A549 treated with GW870086 at 1 μM for 4 hours (cell line): ENCODE results near the gene MT1H. TPM values are rescaled to one million over a fixed set of nuclear protein-coding genes. Genes with fewer than 3 reads are reported as not detected.

ENCODE experiments used
- total RNA-seq: library from RNA; stranded (reverse); fragments of 200-300 nt; extraction: Qiagen RNA extraction; gene quantifications from 5 replicates; pipeline ENCODE4 v1.2.3, GENCODE V29; 2022; ENCODE audit warnings: low read depth

The MT1H gene
- not detected in 5 replicates for total RNA-seq

DNA sequence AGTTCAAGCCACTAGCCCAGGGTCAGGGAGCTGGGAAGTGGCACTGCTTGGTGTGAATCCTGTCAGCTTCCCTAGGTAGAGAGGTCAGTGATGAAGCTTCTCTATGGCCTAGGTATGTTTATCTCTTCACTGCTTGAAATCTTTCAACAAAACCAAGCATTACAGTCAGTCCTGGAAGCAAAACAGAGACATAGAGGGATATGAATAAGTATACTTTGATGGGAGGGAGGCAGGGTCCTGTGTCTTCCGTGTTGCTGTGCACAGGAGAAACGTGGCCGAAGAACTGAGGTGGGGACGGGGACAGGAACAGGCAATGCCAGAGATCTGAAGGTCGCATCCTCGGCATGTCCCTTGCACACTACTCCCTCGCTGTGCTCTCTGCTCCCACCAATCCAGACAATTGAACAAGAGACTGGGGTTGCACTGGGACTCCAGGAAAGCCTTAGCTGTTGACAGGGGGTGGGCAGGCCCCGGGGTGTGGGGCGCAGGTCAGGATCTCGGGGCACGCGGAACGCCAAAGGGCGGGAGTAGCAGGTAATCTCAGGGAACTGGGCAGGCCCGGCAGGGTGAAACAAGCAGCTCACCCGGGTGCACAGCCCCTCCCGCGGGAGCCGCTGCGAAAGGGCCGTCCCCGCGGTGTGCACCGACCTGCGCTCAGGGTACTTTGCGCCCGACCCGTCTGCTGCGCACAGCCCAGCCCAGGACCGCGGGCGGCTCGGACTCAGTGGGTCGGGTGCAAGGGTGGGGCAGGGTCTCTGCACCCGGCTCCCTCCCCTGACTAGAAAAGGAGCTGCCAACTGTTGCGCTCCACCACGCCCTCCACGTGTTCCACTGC lies at the start of gene MT1H:
TSS of gene MT1H (plus strand) at position 810 of the 835 bp plus-strand sequence. CDS start 71 bp downstream, outside the sequence.

DNA sequence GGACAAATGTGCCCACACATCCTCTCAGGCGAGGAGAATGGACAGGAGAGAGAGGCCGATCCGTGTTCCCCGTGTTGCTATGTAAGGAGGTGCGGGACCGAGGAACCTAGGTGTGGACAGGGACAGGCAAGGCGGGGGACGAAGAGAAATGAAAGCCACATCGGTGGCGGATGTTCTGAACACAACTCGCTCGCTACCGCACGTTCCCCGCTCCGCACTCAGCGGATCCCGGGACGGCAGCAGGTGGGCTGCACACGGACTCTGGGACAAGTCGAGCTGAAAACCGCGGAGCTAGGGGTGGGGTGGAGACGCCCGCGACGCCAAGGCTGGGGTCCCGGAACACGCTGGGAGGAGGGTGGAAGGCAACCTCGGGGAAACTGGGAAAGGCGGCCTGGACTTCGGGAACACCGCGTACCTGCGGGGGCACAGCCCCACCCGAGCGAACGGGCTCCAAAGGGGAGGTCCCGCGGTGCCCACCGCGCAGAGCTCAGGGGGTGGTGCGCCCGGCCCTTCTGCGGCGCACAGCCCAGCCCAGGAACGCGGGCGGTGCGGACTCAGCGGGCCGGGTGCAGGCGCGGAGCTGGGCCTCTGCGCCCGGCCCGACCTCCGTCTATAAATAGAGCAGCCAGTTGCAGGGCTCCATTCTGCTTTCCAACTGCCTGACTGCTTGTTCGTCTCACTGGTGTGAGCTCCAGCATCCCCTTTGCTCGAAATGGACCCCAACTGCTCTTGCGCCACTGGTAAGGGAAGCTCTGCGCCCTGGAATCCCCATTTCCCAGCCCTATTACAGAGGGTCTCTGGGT lies 44.3 kb upstream of the MT1H start, which contains the start of gene MT1E:
TSS of gene MT1E (plus strand) at position 642 of the 803 bp plus-strand sequence. CDS start at position 713, 71 bp downstream.

DNA sequence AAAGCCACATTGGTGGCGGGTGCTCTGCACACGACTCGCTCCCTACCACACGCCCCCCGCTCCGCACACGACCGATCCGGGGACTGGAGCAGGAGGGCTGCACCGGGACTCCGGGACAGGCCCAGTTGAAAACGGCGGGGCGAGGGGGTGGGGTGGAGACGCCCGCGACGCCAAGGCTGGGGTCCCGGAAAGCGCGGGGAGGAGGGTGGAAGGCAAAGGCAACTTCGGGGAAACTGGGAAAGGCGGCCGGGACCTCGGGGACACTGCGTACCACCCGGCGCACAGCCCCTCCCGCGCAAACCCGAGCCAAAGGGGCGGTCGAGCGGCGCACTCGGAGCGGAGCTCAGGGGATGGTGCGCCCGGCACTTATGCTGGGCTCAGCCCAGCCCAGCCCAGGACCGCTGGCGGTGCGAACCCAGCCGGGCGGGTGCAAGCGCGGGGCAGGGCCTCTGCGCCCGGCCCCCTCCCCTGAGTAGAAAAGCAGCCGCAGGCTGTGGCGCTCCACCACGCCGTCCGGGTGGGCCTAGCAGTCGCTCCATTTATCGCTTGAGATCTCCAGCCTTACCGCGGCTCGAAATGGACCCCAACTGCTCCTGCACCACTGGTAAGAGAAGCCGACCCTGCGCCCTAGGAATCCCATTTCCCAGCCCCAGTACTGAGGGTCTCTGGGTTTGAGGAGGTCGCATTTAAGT lies 37.3 kb upstream of the MT1H start, which contains the start of gene MT1M:
TSS of gene MT1M (plus strand) at position 504 of the 692 bp plus-strand sequence. CDS start at position 577, 73 bp downstream.

DNA sequence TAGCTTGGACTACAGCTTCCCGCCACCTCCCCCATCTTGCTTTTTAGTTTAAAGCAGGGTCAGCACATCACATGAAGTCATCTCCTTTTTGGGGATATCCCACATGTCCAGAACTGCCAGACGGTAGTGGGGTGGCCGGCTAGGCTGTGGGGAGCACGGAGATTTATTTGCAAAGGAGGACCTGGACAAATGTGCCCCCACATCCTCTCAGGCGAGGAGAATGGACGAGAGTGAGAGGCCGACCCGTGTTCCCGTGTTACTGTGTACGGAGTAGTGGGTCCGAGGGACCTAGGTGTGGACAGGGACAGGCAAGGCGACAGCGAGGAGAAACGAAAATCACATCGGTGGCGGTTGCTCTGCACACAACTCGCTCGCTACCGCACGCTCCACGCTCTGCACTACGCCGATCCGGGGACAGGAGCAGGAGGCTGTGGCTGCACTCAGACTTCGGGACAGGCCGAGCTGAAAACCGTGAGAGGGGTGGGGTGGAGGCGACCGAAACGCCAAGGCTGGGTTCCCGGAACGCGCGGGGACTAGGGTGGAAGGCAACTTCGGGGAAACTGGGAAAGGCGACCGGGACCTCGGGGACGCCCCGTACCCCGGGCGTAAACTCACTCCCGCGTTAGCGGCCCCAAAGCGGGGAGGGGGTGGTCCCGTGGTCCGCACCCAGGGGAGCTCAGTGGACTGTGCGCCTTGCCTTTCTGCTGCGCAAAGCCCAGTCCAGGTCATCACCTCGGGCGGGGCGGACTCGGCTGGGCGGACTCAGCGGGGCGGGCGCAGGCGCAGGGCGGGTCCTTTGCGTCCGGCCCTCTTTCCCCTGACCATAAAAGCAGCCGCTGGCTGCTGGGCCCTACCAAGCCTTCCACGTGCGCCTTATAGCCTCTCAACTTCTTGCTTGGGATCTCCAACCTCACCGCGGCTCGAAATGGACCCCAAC lies 31.5 kb upstream of the MT1H start, which contains the start of gene MT1A:
TSS of gene MT1A (plus strand) at position 853 of the 937 bp plus-strand sequence. CDS start at position 926, 73 bp downstream.

DNA sequence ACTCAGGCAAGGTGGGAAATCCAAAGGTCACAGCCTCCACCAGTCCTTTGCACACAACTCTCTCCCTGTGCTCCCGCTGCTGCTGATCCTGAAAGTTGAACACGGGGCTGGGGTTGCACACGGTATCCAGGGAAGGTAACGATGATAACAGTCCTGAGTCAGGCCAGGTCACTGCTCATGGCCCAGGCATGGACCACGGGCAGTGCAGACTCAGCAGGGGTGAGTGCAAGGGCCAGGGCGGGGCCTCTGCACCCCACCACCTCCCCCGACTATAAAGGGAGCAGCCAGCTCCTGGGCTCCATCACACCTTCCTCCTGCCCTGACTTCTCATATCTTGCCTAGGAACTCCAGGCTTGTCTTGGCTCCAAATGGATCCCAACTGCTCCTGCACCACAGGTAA lies 18.0 kb upstream of the MT1H start, which contains the start of gene MT1B:
TSS of gene MT1B (plus strand) at position 301 of the 400 bp plus-strand sequence. CDS start at position 369, 68 bp downstream.

DNA sequence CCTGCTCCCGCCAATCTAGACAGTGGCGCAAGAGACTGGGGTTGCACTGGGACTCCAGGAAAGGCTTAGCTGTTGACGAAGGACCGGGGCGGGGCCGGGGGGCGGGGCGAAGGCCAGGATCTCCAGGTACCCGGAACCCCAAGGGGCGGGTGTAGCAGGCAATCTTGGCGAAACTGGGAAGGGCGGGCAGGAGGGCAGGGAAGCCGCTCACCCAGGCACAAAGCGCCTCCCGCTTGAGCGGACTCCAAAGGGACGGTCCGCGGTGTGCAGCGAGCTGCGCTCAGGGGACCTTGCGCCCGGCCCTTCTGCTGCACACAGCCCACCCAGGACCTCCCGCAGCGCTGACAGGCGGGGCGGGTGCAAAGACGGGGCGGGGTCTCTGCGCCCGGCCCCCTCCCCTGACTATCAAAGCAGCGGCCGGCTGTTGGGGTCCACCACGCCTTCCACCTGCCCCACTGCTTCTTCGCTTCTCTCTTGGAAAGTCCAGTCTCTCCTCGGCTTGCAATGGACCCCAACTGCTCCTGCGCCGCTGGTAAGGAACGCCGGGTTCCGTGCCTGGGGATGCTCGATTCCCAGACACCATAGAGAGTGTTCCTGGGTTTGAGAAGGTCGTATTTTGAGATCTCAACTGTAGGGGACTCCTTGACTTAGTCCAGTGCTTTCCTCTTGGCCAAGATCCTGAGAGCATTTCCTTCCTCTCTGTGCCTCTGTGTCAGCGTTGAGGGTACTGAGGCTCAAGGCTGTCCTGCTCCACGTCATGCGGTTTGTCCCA lies 11.9 kb upstream of the MT1H start, which contains the start of gene MT1F:
TSS of gene MT1F (plus strand) at position 405 of the 772 bp plus-strand sequence. CDS start at position 505, 100 bp downstream.

DNA sequence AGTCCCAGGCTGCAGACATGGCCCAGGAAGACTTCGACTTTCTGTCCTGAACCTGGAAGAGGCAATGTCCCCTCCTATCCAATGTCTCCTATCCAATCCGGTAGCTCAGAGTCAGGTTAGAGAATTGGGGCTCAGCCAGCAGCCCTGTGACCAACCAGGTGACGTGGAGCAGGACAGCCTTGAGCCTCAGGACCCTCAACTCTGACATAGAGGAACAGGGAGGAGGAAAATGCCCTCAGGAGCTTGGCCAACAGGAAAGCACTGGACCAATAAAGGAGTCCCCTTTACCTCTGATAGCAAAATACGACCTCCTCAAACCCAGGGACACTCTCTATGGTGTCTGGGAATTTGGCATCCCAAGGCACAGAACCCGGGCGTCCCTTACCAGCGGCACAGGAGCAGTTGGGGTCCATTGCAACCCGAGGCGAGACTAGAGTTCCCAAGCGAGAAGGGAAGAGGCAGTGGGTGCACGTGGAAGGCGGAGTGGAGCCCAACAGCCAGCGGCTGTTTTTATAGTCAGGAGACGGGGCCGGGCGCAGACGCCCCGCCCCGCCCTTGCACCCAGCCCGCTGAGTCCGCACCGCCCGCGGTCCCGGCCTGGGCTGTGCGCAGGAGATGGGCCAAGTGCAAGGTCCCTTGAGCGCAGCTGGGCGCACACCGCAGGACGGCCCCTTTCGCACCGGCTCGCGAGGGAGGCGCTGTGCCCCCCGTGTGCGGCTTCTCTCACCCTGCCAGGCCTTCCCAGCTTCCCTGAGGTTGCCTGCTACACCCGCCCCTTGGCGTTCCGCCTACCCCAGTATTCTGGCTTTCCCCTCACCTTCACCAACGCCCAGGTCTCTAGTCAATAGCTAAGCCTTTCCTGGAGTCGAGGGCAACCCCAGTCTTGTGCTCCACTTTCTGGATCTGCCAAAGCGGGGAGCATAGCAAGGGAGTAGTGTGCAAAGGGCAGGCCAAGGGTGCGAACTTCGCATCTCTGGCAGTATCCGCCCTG lies 1.7 kb upstream of the MT1H start, which contains the start of gene MT1G:
TSS of gene MT1G (minus strand) at position 485 of the 991 bp plus-strand sequence. CDS start at position 413, 72 bp downstream.

DNA sequence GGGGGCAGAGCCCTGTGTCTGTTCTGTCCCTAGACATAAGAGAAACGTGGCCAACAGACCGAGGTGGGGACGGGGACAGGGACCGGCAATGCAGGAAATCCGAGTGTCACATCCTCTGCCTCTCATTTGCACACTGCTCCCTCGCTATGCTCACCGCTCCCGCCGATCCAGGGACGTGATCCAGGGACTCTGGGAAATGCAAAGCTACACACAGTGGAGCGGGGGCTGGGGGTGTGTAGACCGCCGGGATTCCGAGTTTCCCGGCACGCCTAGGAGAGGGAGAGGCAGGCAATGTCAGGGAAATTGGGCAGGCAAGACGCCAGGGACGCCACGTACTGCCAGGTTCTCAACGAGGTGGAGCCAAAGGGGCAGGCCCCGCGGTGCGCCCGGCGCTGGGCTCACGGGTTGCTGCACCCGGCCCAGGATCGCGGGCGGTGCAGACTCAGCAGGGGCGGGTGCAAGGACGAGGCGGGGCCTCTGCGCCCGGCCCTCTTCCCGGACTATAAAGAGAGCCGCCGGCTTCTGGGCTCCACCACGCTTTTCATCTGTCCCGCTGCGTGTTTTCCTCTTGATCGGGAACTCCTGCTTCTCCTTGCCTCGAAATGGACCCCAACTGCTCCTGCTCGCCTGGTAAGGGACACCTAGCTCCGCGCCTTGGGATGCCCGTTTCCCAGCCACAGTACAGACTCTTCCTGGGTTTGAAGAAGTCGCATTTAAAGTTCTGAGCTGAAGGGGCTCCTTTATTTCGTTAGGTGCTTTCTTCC lies 12.5 kb downstream of the MT1H start, which contains the start of gene MT1X:
TSS of gene MT1X (plus strand) at position 532 of the 764 bp plus-strand sequence. CDS start at position 603, 71 bp downstream.

Other genes starting within 250 kb of the MT1H start
- 58.6 to 71.7 TPM (median 66.7 TPM) in 5 replicates for gene AMFR, start 244.3 kb upstream of the MT1H start, total RNA-seq
- 105 to 126 TPM (median 122 TPM) in 5 replicates for gene NUDT21, start 218.5 kb upstream of the MT1H start, total RNA-seq
- gene OGFOD1, start 218.3 kb upstream of the MT1H start, total RNA-seq: 65.9 to 95.4 TPM (median 79.4 TPM) in 5 replicates
- 16.7 to 22.5 TPM (median 18.9 TPM) in 5 replicates for gene BBS2, start 149.8 kb upstream of the MT1H start, total RNA-seq
- not detected in 5 replicates for gene MT4, start 104.7 kb upstream of the MT1H start, total RNA-seq
- gene MT3, start 80.3 kb upstream of the MT1H start, total RNA-seq: 0.31 TPM in 1 of 5 replicates, not detected in the others
- gene MT2A, start 61.2 kb upstream of the MT1H start, total RNA-seq: 1,633 to 2,275 TPM (median 1,837 TPM) in 5 replicates
- gene MT1E, start 44.0 kb upstream of the MT1H start, total RNA-seq: 0.69 TPM in 1 of 5 replicates, not detected in the others
- gene MT1M, start 37.2 kb upstream of the MT1H start, total RNA-seq: not detected in 5 replicates
- gene MT1A, start 31.1 kb upstream of the MT1H start, total RNA-seq: 18.1 to 25.3 TPM (median 21.5 TPM) in 5 replicates
- 0.52 TPM in 2 of 5 replicates, not detected in the others for gene MT1B, start 17.9 kb upstream of the MT1H start, total RNA-seq
- gene MT1F, start 11.9 kb upstream of the MT1H start, total RNA-seq: 15.9 to 26.2 TPM (median 18.6 TPM) in 5 replicates
- not detected in 5 replicates for gene MT1G, start 1.7 kb upstream of the MT1H start, total RNA-seq
- gene MT1X, start 12.7 kb downstream of the MT1H start, total RNA-seq: 449 to 807 TPM (median 553 TPM) in 5 replicates
- 89.1 to 104 TPM (median 98.0 TPM) in 5 replicates for gene NUP93, start 60.3 kb downstream of the MT1H start, total RNA-seq
- gene SLC12A3, start 195.4 kb downstream of the MT1H start, total RNA-seq: not detected in 5 replicates